Measurements from ENCODE around the gene COL12A1. TPM values are rescaled to one million over a fixed set of nuclear protein-coding genes. Genes with fewer than 3 reads are reported as not detected.

Gene COL12A1
- total and polyA plus RNA-seq, 2 of the 13 experiments (the other 11 are each of a cell fraction or from before 2014, with no cell fraction given), result 0.02 TPM; not detected in 1

DNA sequence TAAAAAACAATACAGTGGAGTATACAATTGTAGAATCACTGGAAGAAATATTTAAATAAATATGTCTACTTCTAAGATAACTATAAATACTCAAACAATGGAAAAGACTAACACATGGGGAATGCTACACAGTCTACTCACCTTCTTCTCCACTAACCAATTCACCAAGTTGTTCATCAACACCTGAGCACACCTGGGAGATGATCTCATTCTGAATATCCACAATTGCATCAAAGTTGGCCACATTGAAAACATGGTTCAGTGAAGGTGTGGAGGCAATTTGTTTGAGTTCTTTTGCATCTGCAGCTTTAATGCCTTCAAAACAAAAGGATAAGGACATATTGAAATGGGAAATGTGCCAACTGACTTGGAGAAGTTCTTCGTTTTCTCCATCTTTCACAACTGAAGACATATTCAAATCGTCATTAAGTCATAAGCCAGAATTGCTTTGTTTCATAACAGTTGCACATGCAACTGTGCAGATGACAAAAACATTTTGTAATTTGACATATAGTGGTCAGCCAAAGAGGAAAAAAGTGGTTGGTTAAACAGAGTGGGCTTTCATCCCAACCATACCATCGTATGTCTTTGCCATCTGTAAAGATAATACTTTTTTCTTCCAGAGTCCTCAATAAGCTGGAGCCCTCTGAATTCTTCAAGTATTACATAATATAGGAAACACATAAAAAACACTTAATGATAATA is 17.5 kb downstream of the COL12A1 start:
- 8% methylated on average over 3 of the region's 3 CpGs for WGBS (ENCODE audit: low lambda C conversion rate)
- no peak for ATAC-seq
- H3K27me3 ChIP-seq (ENCODE audit: control insufficient read depth in 1 of 2, insufficient read depth in 2 of 2, low read length in 2 of 2), result no peaks in the 10 kb centered on the region
- no peak overlapping the region for H3K9ac ChIP-seq (ENCODE audit: insufficient read depth, low read depth, low read length)
- H3K4me1 ChIP-seq (ENCODE audit: insufficient read depth, low read length), result no peaks in the 10 kb centered on the region
- no peak overlapping the region for H3K27ac ChIP-seq (ENCODE audit: extremely low read length, insufficient read depth, low read length)
- BruUV-seq (replicated peaks), result no TSS peak
- H3K9me3 ChIP-seq (ENCODE audit: low read length), result no peaks in the 10 kb centered on the region
- FAIRE-seq, result no peak
- H2AFZ ChIP-seq (ENCODE audit: low read length), result no peak overlapping the region
- intact Hi-C loops (cut with micrococcal nuclease; ENCODE audit: unreplicated experiment), result no loop called here
- no peak for DNase-seq (ENCODE audit: low spot score)
- TF ChIP-seq, protein P1, sequence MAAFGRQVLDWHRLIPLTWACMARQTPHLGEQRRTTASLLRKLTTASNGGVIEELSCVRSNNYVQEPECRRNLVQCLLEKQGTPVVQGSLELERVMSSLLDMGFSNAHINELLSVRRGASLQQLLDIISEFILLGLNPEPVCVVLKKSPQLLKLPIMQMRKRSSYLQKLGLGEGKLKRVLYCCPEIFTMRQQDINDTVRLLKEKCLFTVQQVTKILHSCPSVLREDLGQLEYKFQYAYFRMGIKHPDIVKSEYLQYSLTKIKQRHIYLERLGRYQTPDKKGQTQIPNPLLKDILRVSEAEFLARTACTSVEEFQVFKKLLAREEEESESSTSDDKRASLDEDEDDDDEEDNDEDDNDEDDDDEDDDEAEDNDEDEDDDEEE (CRISPR knock-in tag; IDR thresholded peaks at IDR 0.05), result no peak
- TF ChIP-seq DPF2 (CRISPR knock-in tag; IDR thresholded peaks at IDR 0.05; ENCODE audit: borderline replicate concordance, low read depth), result no peak
- TF ChIP-seq, protein P2, sequence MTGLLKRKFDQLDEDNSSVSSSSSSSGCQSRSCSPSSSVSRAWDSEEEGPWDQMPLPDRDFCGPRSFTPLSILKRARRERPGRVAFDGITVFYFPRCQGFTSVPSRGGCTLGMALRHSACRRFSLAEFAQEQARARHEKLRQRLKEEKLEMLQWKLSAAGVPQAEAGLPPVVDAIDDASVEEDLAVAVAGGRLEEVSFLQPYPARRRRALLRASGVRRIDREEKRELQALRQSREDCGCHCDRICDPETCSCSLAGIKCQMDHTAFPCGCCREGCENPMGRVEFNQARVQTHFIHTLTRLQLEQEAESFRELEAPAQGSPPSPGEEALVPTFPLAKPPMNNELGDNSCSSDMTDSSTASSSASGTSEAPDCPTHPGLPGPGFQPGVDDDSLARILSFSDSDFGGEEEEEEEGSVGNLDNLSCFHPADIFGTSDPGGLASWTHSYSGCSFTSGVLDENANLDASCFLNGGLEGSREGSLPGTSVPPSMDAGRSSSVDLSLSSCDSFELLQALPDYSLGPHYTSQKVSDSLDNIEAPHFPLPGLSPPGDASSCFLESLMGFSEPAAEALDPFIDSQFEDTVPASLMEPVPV (CRISPR knock-in tag; IDR thresholded peaks at IDR 0.05), result no peak
- no peak for TF ChIP-seq ZFY (CRISPR knock-in tag; IDR thresholded peaks at IDR 0.05)
- TF ChIP-seq NCOA1 (CRISPR knock-in tag; IDR thresholded peaks at IDR 0.05), result no peak
- no peak for TF ChIP-seq NFIB (CRISPR knock-in tag; IDR thresholded peaks at IDR 0.05; ENCODE audit: borderline replicate concordance)
- TF ChIP-seq FIP1L1 (IDR thresholded peaks at IDR 0.05; ENCODE audit: borderline replicate concordance, insufficient read depth, low read depth, low read length), result no peak
- TF ChIP-seq CAMTA2 (CRISPR knock-in tag; IDR thresholded peaks at IDR 0.05; ENCODE audit: borderline replicate concordance), result no peak
- no peak for TF ChIP-seq ZFP82 (CRISPR knock-in tag; IDR thresholded peaks at IDR 0.05; ENCODE audit: borderline replicate concordance)
- TF ChIP-seq, protein P3, sequence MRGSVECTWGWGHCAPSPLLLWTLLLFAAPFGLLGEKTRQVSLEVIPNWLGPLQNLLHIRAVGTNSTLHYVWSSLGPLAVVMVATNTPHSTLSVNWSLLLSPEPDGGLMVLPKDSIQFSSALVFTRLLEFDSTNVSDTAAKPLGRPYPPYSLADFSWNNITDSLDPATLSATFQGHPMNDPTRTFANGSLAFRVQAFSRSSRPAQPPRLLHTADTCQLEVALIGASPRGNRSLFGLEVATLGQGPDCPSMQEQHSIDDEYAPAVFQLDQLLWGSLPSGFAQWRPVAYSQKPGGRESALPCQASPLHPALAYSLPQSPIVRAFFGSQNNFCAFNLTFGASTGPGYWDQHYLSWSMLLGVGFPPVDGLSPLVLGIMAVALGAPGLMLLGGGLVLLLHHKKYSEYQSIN (CRISPR knock-in tag; IDR thresholded peaks at IDR 0.05; ENCODE audit: borderline replicate concordance), result no peak
- TF ChIP-seq ZNF558 (CRISPR knock-in tag; IDR thresholded peaks at IDR 0.05; ENCODE audit: borderline replicate concordance), result no peak
- TF ChIP-seq, protein P4, sequence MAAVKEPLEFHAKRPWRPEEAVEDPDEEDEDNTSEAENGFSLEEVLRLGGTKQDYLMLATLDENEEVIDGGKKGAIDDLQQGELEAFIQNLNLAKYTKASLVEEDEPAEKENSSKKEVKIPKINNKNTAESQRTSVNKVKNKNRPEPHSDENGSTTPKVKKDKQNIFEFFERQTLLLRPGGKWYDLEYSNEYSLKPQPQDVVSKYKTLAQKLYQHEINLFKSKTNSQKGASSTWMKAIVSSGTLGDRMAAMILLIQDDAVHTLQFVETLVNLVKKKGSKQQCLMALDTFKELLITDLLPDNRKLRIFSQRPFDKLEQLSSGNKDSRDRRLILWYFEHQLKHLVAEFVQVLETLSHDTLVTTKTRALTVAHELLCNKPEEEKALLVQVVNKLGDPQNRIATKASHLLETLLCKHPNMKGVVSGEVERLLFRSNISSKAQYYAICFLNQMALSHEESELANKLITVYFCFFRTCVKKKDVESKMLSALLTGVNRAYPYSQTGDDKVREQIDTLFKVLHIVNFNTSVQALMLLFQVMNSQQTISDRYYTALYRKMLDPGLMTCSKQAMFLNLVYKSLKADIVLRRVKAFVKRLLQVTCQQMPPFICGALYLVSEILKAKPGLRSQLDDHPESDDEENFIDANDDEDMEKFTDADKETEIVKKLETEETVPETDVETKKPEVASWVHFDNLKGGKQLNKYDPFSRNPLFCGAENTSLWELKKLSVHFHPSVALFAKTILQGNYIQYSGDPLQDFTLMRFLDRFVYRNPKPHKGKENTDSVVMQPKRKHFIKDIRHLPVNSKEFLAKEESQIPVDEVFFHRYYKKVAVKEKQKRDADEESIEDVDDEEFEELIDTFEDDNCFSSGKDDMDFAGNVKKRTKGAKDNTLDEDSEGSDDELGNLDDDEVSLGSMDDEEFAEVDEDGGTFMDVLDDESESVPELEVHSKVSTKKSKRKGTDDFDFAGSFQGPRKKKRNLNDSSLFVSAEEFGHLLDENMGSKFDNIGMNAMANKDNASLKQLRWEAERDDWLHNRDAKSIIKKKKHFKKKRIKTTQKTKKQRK (IDR thresholded peaks at IDR 0.05; ENCODE audit: low read length), result no peak
- no peak for TF ChIP-seq RNF2 (conservative IDR thresholded peaks at IDR 0.05; ENCODE audit: low read depth)
- TF ChIP-seq ZNF607 (CRISPR knock-in tag; IDR thresholded peaks at IDR 0.05; ENCODE audit: borderline replicate concordance), result no peak
- TF ChIP-seq ZNF598 (CRISPR knock-in tag; IDR thresholded peaks at IDR 0.05; ENCODE audit: borderline replicate concordance), result no peak
- H3K79me2 ChIP-seq (ENCODE audit: insufficient read depth, low read length), result no peaks in the 10 kb centered on the region
- no peak overlapping the region for H3K4me2 ChIP-seq (ENCODE audit: low read depth, low read length)
- POLR2A ChIA-PET, result no interaction called here
- no peaks in the 10 kb centered on the region for H3K36me3 ChIP-seq (replicated peaks in 1 of 2; ENCODE audit: control insufficient read depth in 1 of 2, insufficient read depth in 2 of 2, low read length in 2 of 2)
- H3K4me3 ChIP-seq (replicated peaks in 1 of 3; ENCODE audit: insufficient read depth in 1 of 3, low read depth in 2 of 3, low read length in 3 of 3), result no peak overlapping the region
- no peaks in the 10 kb centered on the region for H4K20me1 ChIP-seq (ENCODE audit: insufficient read depth, low read length)
- in situ Hi-C loops (cut with HindIII; ENCODE audit: extremely low pct_ligation_motif_present, low pct_unique_long_range_greater_than_20kb), result no loop called here
- CTCF ChIA-PET (ENCODE audit: low intra/inter-chr PET ratio, low total read pairs), result no interaction called here
